GM18511 (cell line): ENCODE results near the gene LGALSL.
"Not testable (repeated sequence)": the region's sequence is repeated elsewhere in the genome, so short reads cannot be mapped to it uniquely, and the experiment has no call there.

Experiments used
- ATAC-seq: cut with Tn5 transposase; IDR thresholded peaks from one replicate; pipeline ENCODE4 v1.9.1; 2021; ENCODE audit warnings: mild to moderate bottlenecking, moderate library complexity; ENCODE audit not compliant: unreplicated experiment

Gene LGALSL

GRCh38 chr2:64442277-64442676 lies 11.7 kb upstream of the LGALSL start:
- ATAC-seq: no peak

DNA sequence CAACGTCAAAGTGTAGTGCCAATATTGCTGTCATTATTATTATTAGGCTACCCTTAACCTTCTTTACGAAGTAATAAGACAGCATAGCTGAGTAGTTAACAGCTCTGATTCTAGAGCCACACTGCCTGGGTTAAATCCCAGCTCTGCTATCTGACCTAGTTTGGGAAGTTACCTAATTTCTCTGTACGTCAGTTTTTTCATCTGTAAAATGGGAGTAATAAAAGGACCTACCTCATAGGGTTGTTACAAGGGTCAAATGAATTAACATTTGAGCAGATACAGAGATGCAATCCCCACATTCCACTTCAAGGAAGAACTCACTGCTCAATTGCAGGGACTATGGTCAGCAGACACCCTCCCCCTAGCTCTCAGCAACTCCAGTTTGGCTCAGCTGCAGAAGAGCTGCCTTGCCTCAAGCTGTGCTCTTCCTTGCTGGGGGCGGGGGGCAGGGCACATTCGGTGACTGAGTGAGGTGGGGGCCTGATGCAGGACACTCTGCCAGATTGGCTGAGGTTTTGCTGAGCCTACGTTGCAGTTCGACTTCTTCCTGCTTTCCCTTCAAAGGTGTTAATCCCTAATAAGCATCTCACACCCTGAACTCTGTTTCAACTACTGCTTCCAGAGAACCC lies 11.0 kb upstream of the LGALSL start:
- no peak for ATAC-seq

GRCh38 chr2:64445970-64446369 lies 8.0 kb upstream of the LGALSL start:
- not testable (repeated sequence) for ATAC-seq

- no peak for ATAC-seq
Measured at GRCh38 chr2:64447317-64448040, 6.5 kb upstream of the LGALSL start.

GRCh38 chr2:64448041-64448426 lies 5.9 kb upstream of the LGALSL start:
- ATAC-seq: no peak

- no peak for ATAC-seq
Measured at GRCh38 chr2:64451051-64451450, 2.9 kb upstream of the LGALSL start.

GRCh38 chr2:64454386-64455332 lies 697 bp downstream of the LGALSL start:
- peak; percentile 68 for ATAC-seq

GRCh38 chr2:64455545-64455944 lies 1.6 kb downstream of the LGALSL start:
- ATAC-seq: no peak

- ATAC-seq: no peak
Measured at GRCh38 chr2:64456293-64456692, 2.3 kb downstream of the LGALSL start.

- ATAC-seq: no peak
Measured at GRCh38 chr2:64457524-64457923, 3.6 kb downstream of the LGALSL start.

DNA sequence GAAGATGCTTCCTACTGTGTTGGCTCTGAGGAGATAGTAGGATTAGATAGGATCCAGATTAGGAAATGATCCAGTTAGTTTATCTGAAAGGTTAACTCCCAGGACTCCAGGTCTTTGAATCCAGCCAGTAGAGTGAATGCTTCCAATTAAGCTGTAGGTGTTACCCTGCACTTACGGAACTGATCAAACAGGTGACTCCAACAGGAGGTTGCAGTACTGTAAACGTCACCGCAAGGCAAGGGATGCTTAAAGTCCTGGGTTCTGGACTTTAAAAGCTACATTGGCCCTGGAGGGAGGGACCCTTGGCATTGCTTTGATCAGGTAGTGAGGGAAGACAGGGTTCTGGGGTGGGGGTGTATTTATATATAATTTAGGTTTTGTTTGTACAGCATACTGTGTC lies 5.6 kb downstream of the LGALSL start:
- ATAC-seq: no peak

DNA sequence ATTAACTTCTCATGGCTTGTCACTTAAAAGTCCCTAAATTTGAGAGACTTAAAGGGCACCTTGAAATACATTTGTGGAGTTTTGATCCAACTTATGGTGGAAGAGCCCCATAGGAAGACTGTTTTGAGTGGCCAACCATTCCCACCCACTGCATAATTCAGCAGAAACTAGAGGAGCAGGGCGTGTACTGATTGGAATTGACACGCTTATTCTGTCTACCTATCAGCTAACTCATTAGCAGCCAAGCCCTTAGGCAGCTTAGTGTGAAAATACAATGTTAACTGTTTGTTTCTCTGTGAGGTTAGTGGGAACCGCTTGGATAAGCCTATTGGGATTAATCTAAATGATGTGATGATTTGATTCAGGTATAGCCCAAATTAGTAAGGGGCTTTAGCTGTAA lies 6.4 kb downstream of the LGALSL start:
- no peak for ATAC-seq

DNA sequence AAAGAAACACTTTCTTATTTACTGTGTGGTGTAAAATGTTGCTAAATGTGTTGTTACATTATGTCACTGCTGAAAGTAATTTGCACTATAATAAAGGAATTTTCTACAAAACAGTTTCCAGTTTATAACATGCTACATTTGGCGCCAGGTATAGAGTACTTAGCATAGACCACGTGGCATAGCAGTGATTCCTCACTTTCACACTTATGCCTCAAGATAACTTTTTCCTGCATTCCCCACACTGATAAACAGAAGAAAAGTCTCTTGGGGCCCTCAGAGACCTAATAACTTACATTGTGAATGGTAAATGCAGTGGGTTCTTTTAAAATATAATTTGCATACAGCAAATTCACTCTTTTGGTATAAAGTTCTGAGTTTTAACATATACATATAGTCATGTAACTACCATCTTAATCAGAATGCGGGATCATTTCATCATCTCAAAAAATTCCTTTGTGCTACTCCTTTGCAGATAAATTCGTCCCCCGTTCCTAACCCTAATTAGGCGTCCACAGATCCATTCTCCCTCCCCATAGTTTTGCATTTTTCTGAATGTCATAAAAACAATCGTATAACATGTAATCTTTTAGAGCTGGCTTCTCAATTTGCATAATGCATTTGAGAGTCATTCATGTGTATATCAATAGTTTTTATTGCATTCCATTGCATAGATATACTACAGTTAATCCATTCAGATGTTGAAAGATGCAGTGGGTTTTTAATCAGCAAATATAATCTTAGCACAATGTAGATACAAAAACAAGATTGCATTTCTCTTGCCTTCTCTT lies 7.5 kb downstream of the LGALSL start:
- no peak for ATAC-seq

DNA sequence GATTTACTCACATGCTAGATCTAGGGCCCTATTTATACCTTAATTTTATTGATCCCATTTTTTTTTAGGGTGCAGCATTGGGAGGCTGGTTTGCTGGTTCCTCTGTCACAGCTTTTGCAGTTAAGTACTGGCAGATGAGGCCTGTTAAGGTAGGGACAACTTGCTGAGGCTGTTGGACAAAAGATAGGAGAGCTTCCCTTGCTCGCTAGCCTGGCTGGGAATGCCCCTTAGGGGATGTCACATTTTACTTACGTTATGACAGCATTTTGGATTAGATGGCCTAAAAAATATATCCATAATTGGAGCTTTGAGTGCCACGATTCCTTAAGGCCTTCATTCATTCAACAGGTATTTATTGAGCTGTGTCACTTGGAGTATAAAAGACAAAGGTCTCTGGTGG lies 8.2 kb downstream of the LGALSL start:
- no peak for ATAC-seq

GRCh38 chr2:64462940-64463700 lies 9.2 kb downstream of the LGALSL start:
- no peak for ATAC-seq

DNA sequence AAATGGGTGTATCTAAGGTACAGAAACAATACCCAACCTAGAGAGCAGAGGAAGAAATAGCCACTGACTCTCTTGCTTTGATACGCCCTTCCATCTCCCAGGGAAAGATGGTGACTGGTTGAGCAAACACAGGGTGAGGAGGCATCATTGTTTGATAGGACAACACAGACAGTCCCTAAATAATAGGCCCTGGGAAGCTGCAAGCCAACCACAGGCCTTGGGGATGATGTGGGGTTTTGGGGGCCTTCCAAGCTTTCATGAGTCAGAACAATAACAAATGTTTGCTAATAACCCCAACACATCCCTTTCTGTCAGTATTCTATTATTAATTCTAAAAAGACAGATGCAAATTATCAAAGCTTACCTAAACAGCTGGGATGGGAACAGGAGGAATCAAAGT lies 9.8 kb downstream of the LGALSL start:
- no peak for ATAC-seq

GRCh38 chr2:64466478-64467085 lies 12.6 kb downstream of the LGALSL start:
- no peak for ATAC-seq

DNA sequence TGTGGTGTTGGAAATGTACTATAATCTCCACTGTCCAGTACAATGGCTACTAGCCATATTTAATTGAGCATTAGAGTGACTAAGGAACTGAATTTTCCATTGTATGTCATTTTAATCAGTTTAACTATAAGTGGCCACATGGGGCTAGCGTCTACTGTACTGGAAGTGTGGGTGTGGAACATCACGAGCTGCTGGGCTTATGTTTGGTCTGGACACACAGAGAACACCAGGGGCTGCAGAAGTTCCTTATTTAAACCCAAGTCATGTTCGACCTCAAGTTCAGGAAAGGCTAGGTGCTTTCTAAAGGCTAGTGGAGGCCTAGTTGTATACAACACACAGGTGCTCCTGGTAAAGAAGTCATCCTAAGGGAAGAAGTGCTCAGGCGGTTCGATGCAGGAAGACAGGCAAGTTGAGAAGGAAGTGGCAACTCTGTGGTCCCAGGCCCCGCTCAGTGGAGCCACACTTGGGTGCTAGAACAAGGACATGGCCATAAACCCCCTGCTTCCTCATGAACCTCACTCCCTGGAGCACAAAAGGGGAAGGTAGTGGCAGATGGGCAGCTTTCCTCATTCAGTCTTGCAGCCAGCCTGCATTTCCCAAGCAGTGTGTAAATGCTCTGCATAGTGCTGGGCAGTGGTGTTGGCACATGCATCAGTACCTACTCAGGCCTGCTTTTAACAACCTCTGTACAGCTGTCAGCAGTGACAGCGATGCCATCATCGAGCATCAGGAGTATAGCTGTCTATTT lies 13.3 kb downstream of the LGALSL start:
- ATAC-seq: no peak

DNA sequence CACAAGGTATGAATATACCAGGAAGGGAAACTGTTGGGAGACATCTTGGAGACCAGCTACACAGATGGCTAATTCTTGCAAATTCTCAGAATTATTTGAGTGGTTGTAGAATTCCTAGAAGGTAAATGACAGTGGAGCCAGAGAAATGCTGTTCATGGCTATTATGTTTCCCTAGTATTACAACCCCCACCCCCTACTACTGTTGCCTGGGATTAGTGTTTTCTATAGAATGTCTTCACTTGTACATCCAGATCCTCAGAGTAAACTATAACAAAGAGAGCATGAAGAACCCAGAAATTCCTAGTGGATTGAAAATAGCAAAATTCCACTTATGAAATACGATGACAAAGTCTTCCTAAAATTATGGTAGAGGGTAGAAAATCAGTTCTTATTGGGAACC lies 15.3 kb downstream of the LGALSL start:
- ATAC-seq: no peak
